RPMI7951 (cell line): ENCODE measurements around the gene KRTAP5-11. TPM values are rescaled to one million over a fixed set of nuclear protein-coding genes. Genes with fewer than 3 reads are reported as not detected.
"Not testable (repeated sequence)": the region's sequence is repeated elsewhere in the genome, so short reads cannot be mapped to it uniquely, and the experiment has no call there.

Experiments used
- DNase-seq: peaks from one replicate; pipeline ENCODE4 v3.0.0-alpha.2; 2012; ENCODE audit warnings: low read depth
- total RNA-seq: library from RNA; depleted of rRNA; stranded (reverse); fragments of >200 nt; shearing (Covaris generic); gene quantifications from 2 replicates; pipeline ENCODE4 v1.2.3, GENCODE V29; 2014

The KRTAP5-11 gene
- total RNA-seq, 1 experiment from 2014 or later = not detected

GRCh38 chr11:71556018-71556417 lies 26.7 kb downstream of the KRTAP5-11 start:
- DNase-seq = no peak

DNA sequence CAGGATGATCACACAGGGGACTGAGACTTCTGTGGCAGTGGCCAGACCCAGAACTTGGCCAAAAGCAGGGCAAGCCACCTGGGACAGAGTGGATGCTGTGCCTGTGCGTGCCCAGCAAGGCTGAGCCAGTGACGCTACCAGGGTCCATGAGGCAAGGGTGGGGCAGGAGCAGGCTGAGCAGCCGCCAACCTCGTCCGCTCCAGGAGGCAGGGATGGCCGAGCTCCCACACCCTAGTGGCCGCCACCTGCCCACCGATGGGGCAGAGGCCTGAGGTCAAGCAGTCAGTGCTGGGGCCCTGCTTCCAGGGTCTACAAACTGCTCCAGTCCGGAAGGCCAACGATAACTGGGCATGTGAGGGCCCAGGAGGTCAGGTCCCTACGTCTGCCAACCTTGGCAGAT lies 27.2 kb downstream of the KRTAP5-11 start:
- no peak for DNase-seq

DNA sequence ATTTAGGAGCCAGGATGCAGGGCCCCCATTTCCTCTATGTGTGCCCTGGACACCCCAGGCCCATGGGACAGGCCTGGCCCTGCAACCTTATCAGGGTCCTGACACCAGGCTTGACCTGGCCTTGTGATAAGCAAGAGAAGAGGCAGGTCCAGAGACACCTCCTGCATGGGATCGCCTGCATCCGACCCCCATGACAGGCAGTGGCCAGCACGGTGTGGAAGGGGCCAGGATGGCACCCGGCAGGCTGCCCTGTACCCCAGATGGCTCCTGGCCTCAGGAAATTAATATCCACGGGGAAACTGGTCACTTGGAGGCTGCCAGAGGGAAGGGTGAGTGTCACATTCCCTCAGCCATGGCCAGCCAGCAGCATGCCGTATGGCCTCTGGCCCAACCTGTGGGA lies 27.7 kb downstream of the KRTAP5-11 start:
- DNase-seq = no peak

GRCh38 chr11:71551711-71552110 lies 31.0 kb downstream of the KRTAP5-11 start:
- DNase-seq = no peak

GRCh38 chr11:71548716-71549151 lies 33.9 kb downstream of the KRTAP5-11 start:
- no peak for DNase-seq

- no peak for DNase-seq
These were observed 34.6 kb downstream of the KRTAP5-11 start, which contains the start of gene KRTAP5-9 for GRCh38 chr11:71548120-71548519. KRTAP5-9 (plus strand) TSS chr11:71548420; CDS start chr11:71548658, 238 bp downstream.

DNA sequence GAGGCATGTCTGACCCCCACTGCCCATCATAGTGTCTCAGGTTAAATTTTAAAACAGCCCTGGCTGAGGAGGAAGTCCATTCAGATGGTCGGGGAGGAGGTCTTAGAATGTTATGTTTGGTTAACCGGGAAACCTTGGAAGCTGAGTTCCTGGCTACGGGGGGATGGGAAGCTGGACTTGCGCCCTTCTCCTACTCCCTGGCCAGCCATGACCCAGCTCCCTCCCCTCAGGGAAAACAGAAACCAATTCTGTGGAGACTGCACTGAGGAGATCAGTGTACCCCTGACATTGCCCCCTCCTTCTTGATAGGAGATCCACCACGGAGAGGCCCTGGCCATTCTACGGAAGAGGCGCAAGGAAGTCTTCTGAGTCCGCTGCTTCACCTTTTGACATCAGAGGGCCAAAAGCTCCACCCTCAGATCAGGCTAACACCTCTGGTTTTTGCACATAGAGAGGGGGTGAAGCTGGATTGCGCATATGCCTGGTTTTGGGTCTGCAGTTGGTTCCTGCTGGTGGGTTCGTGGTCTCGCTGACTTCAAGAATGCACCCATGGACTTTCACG lies 37.2 kb downstream of the KRTAP5-11 start:
- DNase-seq = no peak

- DNase-seq = no peak
These were observed 38.0 kb downstream of the KRTAP5-11 start for GRCh38 chr11:71544525-71545214.

- DNase-seq = no peak
These were observed 38.8 kb downstream of the KRTAP5-11 start for GRCh38 chr11:71543866-71544265.

- no peak for DNase-seq
These were observed 39.5 kb downstream of the KRTAP5-11 start for GRCh38 chr11:71542879-71543777.

DNA sequence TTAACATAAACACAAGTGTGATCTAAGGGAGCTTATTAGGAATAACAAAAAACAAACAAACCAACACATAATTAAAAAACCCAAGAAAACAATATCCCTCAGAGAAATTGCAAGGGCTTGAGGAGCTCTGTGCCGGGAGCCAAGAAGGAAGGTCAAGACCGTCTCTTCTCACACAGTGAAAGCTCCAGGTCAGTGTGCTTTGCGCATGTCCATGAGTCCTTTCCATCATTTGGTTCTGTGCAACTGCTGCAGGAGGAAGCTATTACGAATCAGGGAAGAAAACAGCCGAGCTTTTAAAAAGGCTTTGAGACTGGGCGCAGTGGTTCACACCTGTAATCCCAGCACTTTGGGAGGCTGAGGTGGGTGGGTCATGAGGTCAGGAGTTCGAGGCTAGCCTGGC lies 40.3 kb downstream of the KRTAP5-11 start:
- DNase-seq = no peak

DNA sequence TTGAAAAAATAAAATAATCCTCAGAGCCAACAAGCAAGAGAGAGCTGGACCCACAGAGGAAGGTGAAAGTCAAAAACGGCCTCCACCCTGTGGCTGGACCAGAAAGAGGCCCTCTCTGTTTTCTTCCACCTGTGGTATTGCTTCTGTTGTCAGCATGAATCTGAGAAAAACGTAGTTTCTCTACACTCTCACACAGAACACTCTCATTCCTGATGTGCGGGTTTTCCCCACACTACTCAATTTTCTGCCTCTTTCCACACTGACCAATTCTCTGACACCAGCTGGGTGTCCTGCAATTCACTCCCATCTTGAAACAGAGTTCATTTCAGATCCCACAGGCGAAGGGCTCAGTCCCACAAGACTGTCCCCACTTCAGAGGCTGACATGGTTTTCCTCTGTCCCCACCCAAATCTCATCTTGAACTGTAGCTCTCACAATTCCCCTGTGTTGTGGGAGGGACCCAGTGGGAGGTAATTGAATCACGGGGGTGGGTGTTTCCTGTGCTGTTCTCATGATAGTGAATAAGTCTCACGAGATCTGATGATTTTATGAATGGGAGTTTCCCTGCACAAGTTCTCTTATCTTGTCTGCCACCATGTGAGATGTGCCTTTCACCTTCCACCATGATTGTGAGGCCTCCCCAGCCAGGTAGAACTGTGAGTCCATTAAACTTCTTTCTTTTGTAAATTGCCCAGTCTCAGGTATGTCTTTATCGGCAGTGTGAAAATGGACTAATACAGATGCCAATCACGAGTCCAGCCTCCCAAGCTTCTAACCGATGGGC lies 42.0 kb downstream of the KRTAP5-11 start:
- not testable (repeated sequence) for DNase-seq

- DNase-seq = not testable (repeated sequence)
These were observed 42.7 kb downstream of the KRTAP5-11 start for GRCh38 chr11:71539971-71540370.

- no peak for DNase-seq
These were observed 43.7 kb downstream of the KRTAP5-11 start for GRCh38 chr11:71539017-71539416.

DNA sequence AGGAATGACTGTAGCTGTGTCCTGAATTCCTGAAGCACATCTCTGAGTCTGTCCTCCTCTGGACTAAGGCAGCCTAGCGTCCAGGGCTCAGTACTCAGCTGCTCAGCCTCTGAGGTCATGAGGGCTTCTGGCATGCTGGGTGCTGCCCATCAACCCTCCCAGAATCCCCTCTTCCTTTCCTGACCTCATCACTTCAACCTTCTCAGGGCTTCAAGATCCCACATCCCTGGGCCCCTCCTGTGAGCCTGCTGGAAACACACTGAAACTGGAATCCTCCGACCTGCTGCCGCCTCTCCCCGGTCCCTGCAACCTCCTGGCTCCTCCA lies 44.0 kb downstream of the KRTAP5-11 start:
- DNase-seq = no peak

GRCh38 chr11:71537977-71538665 lies 44.6 kb downstream of the KRTAP5-11 start, which contains the start of gene KRTAP5-8:
KRTAP5-8 (plus strand) TSS chr11:71538025; CDS start chr11:71538056, 31 bp downstream.
- DNase-seq = not testable (repeated sequence)

DNA sequence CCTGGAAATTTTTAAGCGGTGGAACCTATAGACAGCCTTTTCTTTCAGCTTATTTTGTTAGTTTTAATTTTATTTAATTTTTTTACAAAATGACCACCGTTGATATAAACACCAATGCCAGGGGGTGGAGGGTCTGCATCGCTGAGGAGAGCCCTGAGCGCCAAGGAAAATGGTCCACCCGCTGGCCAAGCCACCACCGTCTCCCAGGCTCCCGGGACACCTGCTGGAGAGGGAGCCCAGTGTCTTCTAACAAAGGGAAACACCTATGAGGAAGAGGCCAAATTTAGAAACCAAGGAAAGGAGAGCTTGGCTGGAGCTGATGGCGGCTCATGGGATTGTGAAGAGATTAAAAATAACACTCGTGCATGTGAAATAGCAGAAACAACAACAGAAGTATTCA lies 45.1 kb downstream of the KRTAP5-11 start:
- DNase-seq = no peak

DNA sequence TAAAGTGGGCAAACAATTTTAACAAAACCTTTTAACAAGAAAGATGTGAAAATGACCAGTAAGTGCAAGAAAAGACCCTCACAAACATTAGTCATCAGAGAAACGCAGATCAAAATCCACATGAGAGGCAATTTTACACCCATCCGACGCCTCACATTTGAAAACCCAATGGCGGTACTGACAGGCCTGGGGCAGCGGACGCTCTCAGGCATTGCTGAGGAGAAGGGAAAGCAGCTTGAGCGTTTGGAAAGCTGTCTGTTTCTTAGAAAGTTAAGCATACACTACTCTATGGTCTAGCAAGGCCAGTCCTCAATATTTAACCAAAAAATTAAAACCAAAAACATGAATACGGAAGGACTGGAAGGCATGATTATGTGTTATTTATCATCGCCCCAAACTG lies 46.9 kb downstream of the KRTAP5-11 start:
- DNase-seq = no peak

DNA sequence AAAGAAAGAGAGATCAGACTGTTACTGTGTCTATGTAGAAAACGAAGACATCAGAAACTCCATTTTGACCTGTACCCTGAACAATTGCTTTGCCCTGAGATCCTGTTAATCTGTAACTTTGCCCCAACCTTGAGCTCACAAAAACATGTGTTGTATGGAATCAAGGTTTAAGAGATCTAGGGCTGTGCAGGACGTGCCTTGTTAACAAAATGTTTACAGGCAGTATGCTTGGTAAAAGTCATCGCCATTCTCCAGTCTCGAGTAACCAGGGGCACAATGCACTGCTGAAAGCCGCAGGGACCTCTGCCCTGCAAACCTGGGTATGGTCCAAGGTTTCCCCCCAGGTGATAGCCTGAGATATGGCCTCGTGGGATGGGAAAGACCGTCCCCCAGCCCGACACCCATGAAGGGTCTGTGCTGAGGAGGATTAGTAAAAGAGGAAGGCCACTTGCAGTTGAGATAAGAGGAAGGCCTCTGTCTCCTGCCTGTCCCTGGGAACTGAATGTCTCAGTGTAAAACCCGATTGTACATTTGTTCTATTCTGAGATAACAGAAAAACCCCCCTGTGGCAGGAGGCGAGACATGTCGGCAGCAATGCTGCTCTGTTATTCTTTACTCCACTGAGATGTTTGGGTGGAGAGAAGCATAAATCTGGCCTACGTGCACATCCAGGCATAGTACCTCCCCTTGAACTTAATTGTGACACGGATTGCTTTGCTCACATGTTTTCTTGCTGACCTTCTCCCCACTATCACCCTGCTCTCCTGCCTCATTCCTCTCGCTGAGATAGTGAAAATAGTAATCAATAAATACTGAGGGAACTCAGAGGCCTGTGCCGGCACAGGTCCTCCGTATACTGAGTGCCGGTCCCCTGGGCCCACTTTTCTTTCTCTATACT lies 47.7 kb downstream of the KRTAP5-11 start:
- not testable (repeated sequence) for DNase-seq

GRCh38 chr11:71532036-71532610 lies 50.6 kb downstream of the KRTAP5-11 start:
- no peak for DNase-seq
